ENCODE data around the gene CSNK1G1. TPM values are rescaled to one million over a fixed set of nuclear protein-coding genes. Genes with fewer than 3 reads are reported as not detected.

Gene CSNK1G1
- polyA plus RNA-seq, 1 of the 3 experiments (the other 2 are of a cell fraction): 10.2 TPM

- peaks cover 10% of the 10 kb centered on the region for H3F3A ChIP-seq (replicated peaks; ENCODE audit: insufficient read depth)
- no peaks in the 10 kb centered on the region for H3K9me3 ChIP-seq
- ChIA-PET CTCF (interaction anchor here (1.9 kb wide), 1 partner anchor 226 kb away, joined by 5 read pairs; the partner anchor contains the start of gene PPIB), POLR2A (no interaction called here)
- no peaks in the 10 kb centered on the region for H4K20me1 ChIP-seq (ENCODE audit: insufficient read depth)
- no peak overlapping the region for H3K9ac ChIP-seq
- H3K36me3 ChIP-seq (replicated peaks in 1 of 2; ENCODE audit: control insufficient read depth in 1 of 2, insufficient read depth in 2 of 2, low read length in 1 of 2): peaks cover 0 to 9% of the 10 kb centered on the region in 2 experiments
- H3K27me3 ChIP-seq (ENCODE audit: insufficient read depth): no peaks in the 10 kb centered on the region
- DNase-seq: no peak
- peak overlapping the region; percentile 89 for H3K4me2 ChIP-seq
- H3K9me2 ChIP-seq: no peaks in the 10 kb centered on the region
- 96% methylated on average over 5 of the region's 5 CpGs for WGBS (ENCODE audit: low lambda C conversion rate)
- H3K4me3 ChIP-seq (ENCODE audit: low read depth in 2 of 2, low read length in 1 of 2): peak overlapping the region; percentile 68 to 98; a peak in 3 of 4 replicates
- H3K4me1 ChIP-seq (ENCODE audit: control insufficient read depth in 1 of 2, insufficient read depth in 2 of 2, low read depth in 1 of 2, low read length in 1 of 2): peaks cover 0 to 3% of the 10 kb centered on the region in 2 experiments; a peak in 1 of 4 replicates
- H3K79me2 ChIP-seq (ENCODE audit: insufficient read depth): peaks cover 56% of the 10 kb centered on the region
- no peak overlapping the region for H2AFZ ChIP-seq (ENCODE audit: low read depth)
- no peak overlapping the region for H3K27ac ChIP-seq (ENCODE audit: low read depth in 2 of 2, low read length in 1 of 2)
- TF ChIP-seq RAD21 (IDR thresholded peaks at IDR 0.05; ENCODE audit: low read length) (no peak), TCF12 (IDR thresholded peaks at IDR 0.05) (no peak), RCOR1 (IDR thresholded peaks at IDR 0.05; ENCODE audit: low read length) (no peak), JUND (IDR thresholded peaks at IDR 0.05) (no peak), FOXM1 (IDR thresholded peaks at IDR 0.05; ENCODE audit: low read depth) (no peak), NRF1 (IDR thresholded peaks at IDR 0.05; ENCODE audit: low read depth, low read length) (no peak), GATA2 (CRISPR knock-in tag; IDR thresholded peaks at IDR 0.05) (no peak), TEAD4 (IDR thresholded peaks at IDR 0.05; ENCODE audit: borderline replicate concordance, insufficient read depth) (no peak), EP300 (IDR thresholded peaks at IDR 0.05; ENCODE audit: borderline replicate concordance in 1 of 2, low read depth in 1 of 2, low read length in 1 of 2) (no peak), CHD2 (IDR thresholded peaks at IDR 0.05; ENCODE audit: low read length, partially characterized antibody) (no peak), RFX5 (IDR thresholded peaks at IDR 0.05; ENCODE audit: low read length) (no peak), GABPA (IDR thresholded peaks at IDR 0.05; ENCODE audit: low read depth) (no peak), FOSL2 (IDR thresholded peaks at IDR 0.05; ENCODE audit: borderline replicate concordance, low read depth) (no peak)
- TF ChIP-seq, protein P1, sequence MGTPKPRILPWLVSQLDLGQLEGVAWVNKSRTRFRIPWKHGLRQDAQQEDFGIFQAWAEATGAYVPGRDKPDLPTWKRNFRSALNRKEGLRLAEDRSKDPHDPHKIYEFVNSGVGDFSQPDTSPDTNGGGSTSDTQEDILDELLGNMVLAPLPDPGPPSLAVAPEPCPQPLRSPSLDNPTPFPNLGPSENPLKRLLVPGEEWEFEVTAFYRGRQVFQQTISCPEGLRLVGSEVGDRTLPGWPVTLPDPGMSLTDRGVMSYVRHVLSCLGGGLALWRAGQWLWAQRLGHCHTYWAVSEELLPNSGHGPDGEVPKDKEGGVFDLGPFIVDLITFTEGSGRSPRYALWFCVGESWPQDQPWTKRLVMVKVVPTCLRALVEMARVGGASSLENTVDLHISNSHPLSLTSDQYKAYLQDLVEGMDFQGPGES (IDR thresholded peaks at IDR 0.05; ENCODE audit: low read depth, low read length): no peak
- TF ChIP-seq, protein P2, sequence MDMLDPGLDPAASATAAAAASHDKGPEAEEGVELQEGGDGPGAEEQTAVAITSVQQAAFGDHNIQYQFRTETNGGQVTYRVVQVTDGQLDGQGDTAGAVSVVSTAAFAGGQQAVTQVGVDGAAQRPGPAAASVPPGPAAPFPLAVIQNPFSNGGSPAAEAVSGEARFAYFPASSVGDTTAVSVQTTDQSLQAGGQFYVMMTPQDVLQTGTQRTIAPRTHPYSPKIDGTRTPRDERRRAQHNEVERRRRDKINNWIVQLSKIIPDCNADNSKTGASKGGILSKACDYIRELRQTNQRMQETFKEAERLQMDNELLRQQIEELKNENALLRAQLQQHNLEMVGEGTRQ (IDR thresholded peaks at IDR 0.05; ENCODE audit: borderline replicate concordance, low read depth, low read length): no peak
- TF ChIP-seq, protein P3, sequence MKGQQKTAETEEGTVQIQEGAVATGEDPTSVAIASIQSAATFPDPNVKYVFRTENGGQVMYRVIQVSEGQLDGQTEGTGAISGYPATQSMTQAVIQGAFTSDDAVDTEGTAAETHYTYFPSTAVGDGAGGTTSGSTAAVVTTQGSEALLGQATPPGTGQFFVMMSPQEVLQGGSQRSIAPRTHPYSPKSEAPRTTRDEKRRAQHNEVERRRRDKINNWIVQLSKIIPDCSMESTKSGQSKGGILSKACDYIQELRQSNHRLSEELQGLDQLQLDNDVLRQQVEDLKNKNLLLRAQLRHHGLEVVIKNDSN (IDR thresholded peaks at IDR 0.05; ENCODE audit: borderline replicate concordance, low read depth): no peak
- TF ChIP-seq, protein P4, sequence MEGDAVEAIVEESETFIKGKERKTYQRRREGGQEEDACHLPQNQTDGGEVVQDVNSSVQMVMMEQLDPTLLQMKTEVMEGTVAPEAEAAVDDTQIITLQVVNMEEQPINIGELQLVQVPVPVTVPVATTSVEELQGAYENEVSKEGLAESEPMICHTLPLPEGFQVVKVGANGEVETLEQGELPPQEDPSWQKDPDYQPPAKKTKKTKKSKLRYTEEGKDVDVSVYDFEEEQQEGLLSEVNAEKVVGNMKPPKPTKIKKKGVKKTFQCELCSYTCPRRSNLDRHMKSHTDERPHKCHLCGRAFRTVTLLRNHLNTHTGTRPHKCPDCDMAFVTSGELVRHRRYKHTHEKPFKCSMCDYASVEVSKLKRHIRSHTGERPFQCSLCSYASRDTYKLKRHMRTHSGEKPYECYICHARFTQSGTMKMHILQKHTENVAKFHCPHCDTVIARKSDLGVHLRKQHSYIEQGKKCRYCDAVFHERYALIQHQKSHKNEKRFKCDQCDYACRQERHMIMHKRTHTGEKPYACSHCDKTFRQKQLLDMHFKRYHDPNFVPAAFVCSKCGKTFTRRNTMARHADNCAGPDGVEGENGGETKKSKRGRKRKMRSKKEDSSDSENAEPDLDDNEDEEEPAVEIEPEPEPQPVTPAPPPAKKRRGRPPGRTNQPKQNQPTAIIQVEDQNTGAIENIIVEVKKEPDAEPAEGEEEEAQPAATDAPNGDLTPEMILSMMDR (IDR thresholded peaks at IDR 0.05): no peak
Observed at GRCh38 chr15:64389036-64389435, 33.1 kb upstream of the CSNK1G1 start.

Data from SK-N-SH (cell line).